Measurements from ENCODE around the gene TMEM183A. TPM values are rescaled to one million over a fixed set of nuclear protein-coding genes. Genes with fewer than 3 reads are reported as not detected.

The TMEM183A gene
- total and polyA plus RNA-seq, 2 donors (not counting 1 experiment from before 2014, with no cell fraction given): 61.2 to 65.2 TPM

DNA sequence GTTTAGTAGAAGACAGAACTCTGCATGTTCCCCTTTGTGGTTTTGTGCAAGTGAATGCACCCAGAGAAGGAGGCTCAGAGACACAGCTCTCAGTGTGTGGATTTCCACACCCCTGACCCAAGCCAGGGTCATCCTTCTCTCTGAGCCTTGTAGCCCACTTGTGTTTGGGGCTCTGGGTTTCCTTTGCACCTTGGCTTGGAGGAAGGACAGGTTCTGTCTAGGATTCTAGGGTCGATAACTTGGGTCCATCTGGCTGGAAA, 51.4 kb downstream of the TMEM183A start:
- Histone ChIP-seq H3K27me3 (replicated peaks in 1 of 4; ENCODE audit: control extremely low read depth in 1 of 4, control insufficient read depth in 3 of 4, insufficient read depth in 4 of 4, low read length in 3 of 4) (peaks cover 0 to 5% (median 0%) of the 10 kb centered on the region in 4 experiments), H3K4me1 (ENCODE audit: control insufficient read depth in 2 of 2, insufficient read depth in 2 of 2, low read length in 2 of 2) (no peaks in the 10 kb centered on the region), H4K20me1 (ENCODE audit: control insufficient read depth, insufficient read depth, low read length, poor library complexity, severe bottlenecking) (no peaks in the 10 kb centered on the region), H3K4me3 (ENCODE audit: control extremely low read depth in 1 of 5, extremely low read depth in 1 of 5, insufficient read depth in 1 of 5, low read depth in 2 of 5, low read length in 4 of 5) (no peak overlapping the region), H2AFZ (ENCODE audit: insufficient read depth, low read depth, low read length, poor library complexity, severe bottlenecking) (no peak overlapping the region), H3K9ac (ENCODE audit: low read length) (no peak overlapping the region), H3K4me2 (replicated peaks; ENCODE audit: low read depth, low read length, poor library complexity, severe bottlenecking) (no peak overlapping the region), H3K79me2 (ENCODE audit: control insufficient read depth, insufficient read depth, low read length) (no peaks in the 10 kb centered on the region), H3K9me3 (ENCODE audit: control extremely low read depth in 1 of 3, control insufficient read depth in 2 of 3, insufficient read depth in 1 of 3, low read length in 2 of 3) (no peaks in the 10 kb centered on the region), H3K36me3 (replicated peaks in 1 of 2; ENCODE audit: control extremely low read depth in 1 of 2, control insufficient read depth in 1 of 2, extremely low read depth in 1 of 2, insufficient read depth in 2 of 2, low read length in 1 of 2) (no peaks in the 10 kb centered on the region), H3K27ac (ENCODE audit: low read length in 2 of 2) (no peak overlapping the region)
- CTCF ChIA-PET: interaction anchor here (2.1 kb wide), 1 partner anchor 19 kb away, joined by 5 read pairs; no protein-coding TSS in a partner anchor
- H3K9me3 Mint-ChIP-seq (ENCODE audit: insufficient read depth): no peaks in the 10 kb centered on the region
- 78% methylated on average over 1 of the region's 1 CpG for WGBS (ENCODE audit: insufficient coverage)
- H3K4me1 Mint-ChIP-seq: no peaks in the 10 kb centered on the region
- H3K27me3 Mint-ChIP-seq: peaks cover 24% of the 10 kb centered on the region
- intact Hi-C loops (cut with micrococcal nuclease): no loop called here
- DNase-seq: no peak
- no peak for ATAC-seq (ENCODE audit: low read depth)
- no peak overlapping the region for H3K27ac Mint-ChIP-seq
- TF ChIP-seq, protein P1, sequence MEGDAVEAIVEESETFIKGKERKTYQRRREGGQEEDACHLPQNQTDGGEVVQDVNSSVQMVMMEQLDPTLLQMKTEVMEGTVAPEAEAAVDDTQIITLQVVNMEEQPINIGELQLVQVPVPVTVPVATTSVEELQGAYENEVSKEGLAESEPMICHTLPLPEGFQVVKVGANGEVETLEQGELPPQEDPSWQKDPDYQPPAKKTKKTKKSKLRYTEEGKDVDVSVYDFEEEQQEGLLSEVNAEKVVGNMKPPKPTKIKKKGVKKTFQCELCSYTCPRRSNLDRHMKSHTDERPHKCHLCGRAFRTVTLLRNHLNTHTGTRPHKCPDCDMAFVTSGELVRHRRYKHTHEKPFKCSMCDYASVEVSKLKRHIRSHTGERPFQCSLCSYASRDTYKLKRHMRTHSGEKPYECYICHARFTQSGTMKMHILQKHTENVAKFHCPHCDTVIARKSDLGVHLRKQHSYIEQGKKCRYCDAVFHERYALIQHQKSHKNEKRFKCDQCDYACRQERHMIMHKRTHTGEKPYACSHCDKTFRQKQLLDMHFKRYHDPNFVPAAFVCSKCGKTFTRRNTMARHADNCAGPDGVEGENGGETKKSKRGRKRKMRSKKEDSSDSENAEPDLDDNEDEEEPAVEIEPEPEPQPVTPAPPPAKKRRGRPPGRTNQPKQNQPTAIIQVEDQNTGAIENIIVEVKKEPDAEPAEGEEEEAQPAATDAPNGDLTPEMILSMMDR (IDR thresholded peaks at IDR 0.05): no peak
- no peak for TF ChIP-seq EZH2 (IDR thresholded peaks at IDR 0.05; ENCODE audit: borderline replicate concordance, insufficient read depth, low read depth, low read length, poor library complexity, severe bottlenecking)
- POLR2A ChIA-PET: no interaction called here
- no peak overlapping the region for H3K4me3 Mint-ChIP-seq

DNA sequence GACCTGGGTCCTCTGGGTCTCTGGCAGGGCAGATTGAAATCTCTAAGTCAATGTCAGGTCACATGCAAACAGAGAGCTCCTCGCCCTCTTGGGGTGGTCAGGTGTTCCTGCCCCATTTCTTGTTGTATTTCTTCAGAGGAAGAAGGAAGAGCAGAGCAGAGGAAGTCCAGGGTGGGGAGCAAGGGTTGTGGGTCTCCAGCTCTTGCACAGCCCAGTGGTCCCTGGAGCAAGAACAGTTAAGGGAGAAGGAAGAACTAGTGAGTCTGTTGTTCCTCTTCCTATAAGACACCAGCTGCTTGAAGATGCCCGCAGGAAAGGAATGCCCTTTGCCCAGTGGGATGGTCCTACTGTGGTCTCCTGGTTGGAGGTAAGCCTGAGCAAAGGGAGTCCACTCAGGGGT, 52.3 kb downstream of the TMEM183A start:
- Histone ChIP-seq H3K4me2 (replicated peaks; ENCODE audit: low read depth, low read length, poor library complexity, severe bottlenecking) (no peak overlapping the region), H3K9me3 (ENCODE audit: control extremely low read depth in 1 of 3, control insufficient read depth in 2 of 3, insufficient read depth in 1 of 3, low read length in 2 of 3) (no peaks in the 10 kb centered on the region), H3K4me3 (ENCODE audit: control extremely low read depth in 1 of 5, extremely low read depth in 1 of 5, insufficient read depth in 1 of 5, low read depth in 2 of 5, low read length in 4 of 5) (no peak overlapping the region), H3K4me1 (ENCODE audit: control insufficient read depth in 2 of 2, insufficient read depth in 2 of 2, low read length in 2 of 2) (no peaks in the 10 kb centered on the region), H3K79me2 (ENCODE audit: control insufficient read depth, insufficient read depth, low read length) (no peaks in the 10 kb centered on the region), H2AFZ (ENCODE audit: insufficient read depth, low read depth, low read length, poor library complexity, severe bottlenecking) (no peak overlapping the region), H3K36me3 (replicated peaks in 1 of 2; ENCODE audit: control extremely low read depth in 1 of 2, control insufficient read depth in 1 of 2, extremely low read depth in 1 of 2, insufficient read depth in 2 of 2, low read length in 1 of 2) (no peaks in the 10 kb centered on the region), H3K27me3 (replicated peaks in 1 of 4; ENCODE audit: control extremely low read depth in 1 of 4, control insufficient read depth in 3 of 4, insufficient read depth in 4 of 4, low read length in 3 of 4) (peaks cover 0 to 3% (median 0%) of the 10 kb centered on the region in 4 experiments), H3K27ac (ENCODE audit: low read length in 2 of 2) (no peak overlapping the region), H4K20me1 (ENCODE audit: control insufficient read depth, insufficient read depth, low read length, poor library complexity, severe bottlenecking) (no peaks in the 10 kb centered on the region), H3K9ac (ENCODE audit: low read length) (no peak overlapping the region)
- H3K9me3 Mint-ChIP-seq (ENCODE audit: insufficient read depth): no peaks in the 10 kb centered on the region
- CTCF ChIA-PET: no interaction called here
- TF ChIP-seq EZH2 (IDR thresholded peaks at IDR 0.05; ENCODE audit: borderline replicate concordance, insufficient read depth, low read depth, low read length, poor library complexity, severe bottlenecking): no peak
- TF ChIP-seq, protein P1 (IDR thresholded peaks at IDR 0.05): no peak
- POLR2A ChIA-PET: no interaction called here
- H3K4me1 Mint-ChIP-seq: no peaks in the 10 kb centered on the region
- H3K4me3 Mint-ChIP-seq: no peak overlapping the region
- ATAC-seq (ENCODE audit: low read depth): no peak
- DNase-seq: no peak
- H3K27ac Mint-ChIP-seq: no peak overlapping the region
- WGBS (ENCODE audit: insufficient coverage): 63% methylated on average over 1 of the region's 2 CpGs
- intact Hi-C loops (cut with micrococcal nuclease): no loop called here
- peaks cover 26% of the 10 kb centered on the region for H3K27me3 Mint-ChIP-seq
